GM23338 (cell line): ENCODE data around the gene PCDH1. TPM values are rescaled to one million over a fixed set of nuclear protein-coding genes. Genes with fewer than 3 reads are reported as not detected.

Experiments
- ATAC-seq: fragments of 200-7000 bp; cut with Tn5 transposase; 3 replicates; pipeline ENCODE4 v1.9.1; 2020
- DNase-seq: peaks from one replicate; pipeline ENCODE4 v3.0.0-alpha.2; 2015; ENCODE audit warnings: low spot score
- H2AFZ ChIP-seq: fragments of 200-600 bp; sonication (generic); 2 replicates; pipeline ENCODE4 v1.8.0; 2016; ENCODE audit warnings: antibody characterized with exemption, mild to moderate bottlenecking, moderate library complexity
- H3F3A ChIP-seq: fragments of 200-600 bp; sonication (generic); replicated peaks from 2 replicates; pipeline ENCODE4 v1.8.0; 2017; ENCODE audit warnings: antibody characterized with exemption, mixed run types, low read depth
- H3K27ac ChIP-seq: fragments of 200-600 bp; sonication (generic); 2 replicates; pipeline ENCODE4 v1.6.1; 2016; ENCODE audit warnings: low read depth
- H3K27me3 ChIP-seq: fragments of 200-600 bp; sonication (generic); 2 replicates; pipeline ENCODE4 v1.8.0; 2016; ENCODE audit warnings: mild to moderate bottlenecking, mixed run types, moderate library complexity; ENCODE audit not compliant: insufficient read depth
- H3K36me3 ChIP-seq: fragments of 200-600 bp; sonication (generic); 2 replicates; pipeline ENCODE4 v1.8.0; 2016; ENCODE audit warnings: mild to moderate bottlenecking; ENCODE audit not compliant: insufficient read depth
- H3K4me1 ChIP-seq: fragments of 200-600 bp; sonication (generic); 2 replicates; pipeline ENCODE4 v1.8.0; 2016; ENCODE audit warnings: mild to moderate bottlenecking, moderate library complexity; ENCODE audit not compliant: insufficient read depth
- H3K4me2 ChIP-seq: fragments of 200-600 bp; sonication (generic); 2 replicates; pipeline ENCODE4 v1.7.1; 2017; ENCODE audit warnings: mixed run types
- H3K4me3 ChIP-seq: fragments of 200-600 bp; sonication (generic); 2 replicates; pipeline ENCODE4 v1.6.1; 2016; ENCODE audit warnings: mixed run types
- H3K79me2 ChIP-seq: fragments of 200-600 bp; sonication (generic); replicated peaks from 2 replicates; pipeline ENCODE4 v1.8.0; 2017; ENCODE audit warnings: mild to moderate bottlenecking; ENCODE audit not compliant: insufficient read depth
- H3K9me2 ChIP-seq: fragments of 200-600 bp; sonication (generic); 2 replicates; pipeline ENCODE4 v1.8.0; 2017; ENCODE audit not compliant: insufficient read depth
- H4K20me1 ChIP-seq: fragments of 200-600 bp; sonication (generic); replicated peaks from 2 replicates; pipeline ENCODE4 v1.8.0; 2017; ENCODE audit warnings: mild to moderate bottlenecking; ENCODE audit not compliant: insufficient read depth
- H3K27ac Mint-ChIP-seq: 2 replicates; pipeline ENCODE4 v1.8.0; 2020; ENCODE audit warnings: inconsistent platforms, mild to moderate bottlenecking, moderate library complexity, mixed read lengths
- H3K27me3 Mint-ChIP-seq: 3 replicates; pipeline ENCODE4 v1.8.0; 2022; ENCODE audit warnings: low read depth, mild to moderate bottlenecking, moderate library complexity, mixed read lengths, inconsistent platforms; ENCODE audit not compliant: insufficient read depth, poor library complexity
- H3K36me3 Mint-ChIP-seq: 3 replicates; pipeline ENCODE4 v1.8.0; 2021; ENCODE audit warnings: low read depth, mild to moderate bottlenecking, inconsistent platforms, moderate library complexity, mixed read lengths
- H3K4me1 Mint-ChIP-seq: 3 replicates; pipeline ENCODE4 v1.8.0; 2020; ENCODE audit warnings: mild to moderate bottlenecking, inconsistent platforms, mixed read lengths
- H3K4me3 Mint-ChIP-seq: 3 replicates; pipeline ENCODE4 v1.8.0; 2021; ENCODE audit warnings: moderate library complexity, mild to moderate bottlenecking, inconsistent platforms, mixed read lengths
- H3K9me3 Mint-ChIP-seq: 3 replicates; pipeline ENCODE4 v1.8.0; 2020; ENCODE audit warnings: moderate library complexity, mild to moderate bottlenecking, inconsistent platforms, mixed read lengths
- CREB1 ChIP-seq: fragments of 250-450 bp; sonication (Bioruptor Pico); IDR thresholded peaks from 2 replicates; pipeline ENCODE4 v1.5.0; 2020; ENCODE audit warnings: low read depth, mild to moderate bottlenecking, moderate library complexity
- EZH2 ChIP-seq: fragments of 200-600 bp; sonication (generic); IDR thresholded peaks from one replicate; pipeline ENCODE4 v1.8.0; 2017; ENCODE audit warnings: antibody characterized with exemption, mild to moderate bottlenecking, low read depth; ENCODE audit not compliant: unreplicated experiment
- EZH2phosphoT487 ChIP-seq: fragments of 200-600 bp; sonication (generic); IDR thresholded peaks from one replicate; pipeline ENCODE4 v1.8.1; 2018; ENCODE audit warnings: antibody characterized with exemption; ENCODE audit not compliant: unreplicated experiment
- JUNB ChIP-seq: IDR thresholded peaks from one replicate; pipeline ENCODE4 v1.6.1; 2016; ENCODE audit warnings: antibody characterized with exemption; ENCODE audit not compliant: unreplicated experiment
- NANOG ChIP-seq: IDR thresholded peaks from 2 replicates; pipeline ENCODE4 v1.6.1; 2016; ENCODE audit warnings: antibody characterized with exemption, borderline replicate concordance
- POLR2AphosphoS5 ChIP-seq: IDR thresholded peaks from 2 replicates; pipeline ENCODE4 v1.6.1; 2016; ENCODE audit warnings: antibody characterized with exemption, low read depth
- STAT1 ChIP-seq: IDR thresholded peaks from one replicate; pipeline ENCODE4 v1.6.1; 2016; ENCODE audit warnings: antibody characterized with exemption; ENCODE audit not compliant: unreplicated experiment
- ZNF114 ChIP-seq: fragments of 250-450 bp; sonication (Bioruptor Pico); IDR thresholded peaks from 2 replicates; pipeline ENCODE4 v1.5.0; 2020; ENCODE audit warnings: mild to moderate bottlenecking, moderate library complexity
- polyA plus RNA-seq: library from polyadenylated mRNA; unstranded; fragments of >200 nt; fragmentation: Nextera tagmentation; extraction: Ambion mirVana; gene quantifications from 2 replicates; pipeline ENCODE4 v1.2.1, GENCODE V29; 2016
- total RNA-seq: library from RNA; depleted of rRNA; stranded (reverse); fragments of >200 nt; shearing (Covaris generic); gene quantifications from 2 replicates; pipeline ENCODE4 v1.2.3, GENCODE V29; 2014
- TF ChIP-seq, protein P1 (sequence below): IDR thresholded peaks from 2 replicates; pipeline ENCODE4 v1.6.1; 2016; ENCODE audit warnings: antibody characterized with exemption
- TF ChIP-seq, protein P2 (sequence below): IDR thresholded peaks from one replicate; pipeline ENCODE4 v1.6.1; 2018; ENCODE audit warnings: antibody characterized with exemption; ENCODE audit not compliant: unreplicated experiment

Gene PCDH1
- total and polyA plus RNA-seq, 2 experiments from 2014 or later, result 26.2 to 183 TPM

DNA sequence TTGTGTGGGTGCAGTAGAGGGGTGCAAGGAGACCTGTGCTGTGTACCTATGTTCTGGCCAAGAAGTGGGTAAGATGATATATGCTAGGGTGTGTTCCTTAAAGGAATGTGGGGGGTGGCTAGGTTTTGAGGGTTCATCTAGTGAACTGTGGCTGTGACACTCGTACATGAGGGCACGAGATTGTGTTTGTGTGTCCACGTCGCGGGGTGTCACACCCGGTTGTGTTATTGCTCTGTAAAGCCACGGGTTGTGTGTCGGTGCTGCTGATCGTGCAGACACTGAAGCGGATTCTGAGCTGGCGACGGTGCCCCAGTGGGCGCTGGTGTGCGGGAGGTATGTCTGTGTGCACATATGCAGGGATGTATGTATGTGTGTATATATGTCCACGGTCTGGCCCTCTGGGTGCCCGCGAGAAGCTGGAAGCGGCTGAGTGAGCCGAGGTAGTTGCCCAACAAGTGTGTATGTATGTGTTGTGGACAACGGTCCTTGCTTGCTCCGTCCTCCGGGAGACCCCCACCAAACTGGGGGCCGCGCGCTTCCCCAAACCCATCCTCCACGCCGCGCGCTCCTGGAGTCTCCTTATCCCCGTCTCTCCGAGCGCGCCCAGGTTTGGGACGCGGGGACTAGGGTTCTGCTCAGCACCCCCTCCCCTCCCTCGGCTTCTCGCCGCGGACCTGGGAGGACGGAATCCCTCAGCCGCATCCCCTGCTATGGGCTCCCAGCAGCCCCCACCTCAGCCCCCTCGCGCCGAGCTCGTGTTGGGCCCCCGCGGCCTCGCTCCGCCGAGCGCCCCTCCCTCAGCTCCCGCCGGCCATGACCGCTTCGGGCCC is 639 bp downstream of the PCDH1 start:
- Mint-ChIP-seq H3K9me3 (no peaks in the 10 kb centered on the region), H3K4me1 (peaks cover 59% of the 10 kb centered on the region), H3K4me3 (peak overlapping the region; percentile 96), H3K27ac (peak overlapping the region; percentile 93), H3K36me3 (peaks cover 14% of the 10 kb centered on the region), H3K27me3 (peaks cover 29% of the 10 kb centered on the region)
- Histone ChIP-seq H3K27me3 (no peaks in the 10 kb centered on the region), H3K4me2 (peak overlapping the region; percentile 97), H3F3A (peaks cover 27% of the 10 kb centered on the region), H3K9me2 (no peaks in the 10 kb centered on the region), H3K4me1 (peaks cover 59% of the 10 kb centered on the region), H3K4me3 (peak overlapping the region; percentile 98), H3K79me2 (peaks cover 51% of the 10 kb centered on the region), H4K20me1 (0 out of 2 replicates have a peak, but pooled peaks cover 14% of the 10 kb centered on the region), H3K27ac (peak overlapping the region; percentile 98), H2AFZ (no peak overlapping the region), H3K36me3 (no peaks in the 10 kb centered on the region)
- peak; percentile 34; the same call in 1 of the 2 replicates for TF ChIP-seq POLR2AphosphoS5
- TF ChIP-seq STAT1, result no peak
- no peak for TF ChIP-seq EZH2
- TF ChIP-seq, protein P1, sequence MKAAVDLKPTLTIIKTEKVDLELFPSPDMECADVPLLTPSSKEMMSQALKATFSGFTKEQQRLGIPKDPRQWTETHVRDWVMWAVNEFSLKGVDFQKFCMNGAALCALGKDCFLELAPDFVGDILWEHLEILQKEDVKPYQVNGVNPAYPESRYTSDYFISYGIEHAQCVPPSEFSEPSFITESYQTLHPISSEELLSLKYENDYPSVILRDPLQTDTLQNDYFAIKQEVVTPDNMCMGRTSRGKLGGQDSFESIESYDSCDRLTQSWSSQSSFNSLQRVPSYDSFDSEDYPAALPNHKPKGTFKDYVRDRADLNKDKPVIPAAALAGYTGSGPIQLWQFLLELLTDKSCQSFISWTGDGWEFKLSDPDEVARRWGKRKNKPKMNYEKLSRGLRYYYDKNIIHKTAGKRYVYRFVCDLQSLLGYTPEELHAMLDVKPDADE, result no peak
- no peak for TF ChIP-seq ZNF114 (CRISPR knock-in tag)
- ATAC-seq (no peak), DNase-seq (no peak)

DNA sequence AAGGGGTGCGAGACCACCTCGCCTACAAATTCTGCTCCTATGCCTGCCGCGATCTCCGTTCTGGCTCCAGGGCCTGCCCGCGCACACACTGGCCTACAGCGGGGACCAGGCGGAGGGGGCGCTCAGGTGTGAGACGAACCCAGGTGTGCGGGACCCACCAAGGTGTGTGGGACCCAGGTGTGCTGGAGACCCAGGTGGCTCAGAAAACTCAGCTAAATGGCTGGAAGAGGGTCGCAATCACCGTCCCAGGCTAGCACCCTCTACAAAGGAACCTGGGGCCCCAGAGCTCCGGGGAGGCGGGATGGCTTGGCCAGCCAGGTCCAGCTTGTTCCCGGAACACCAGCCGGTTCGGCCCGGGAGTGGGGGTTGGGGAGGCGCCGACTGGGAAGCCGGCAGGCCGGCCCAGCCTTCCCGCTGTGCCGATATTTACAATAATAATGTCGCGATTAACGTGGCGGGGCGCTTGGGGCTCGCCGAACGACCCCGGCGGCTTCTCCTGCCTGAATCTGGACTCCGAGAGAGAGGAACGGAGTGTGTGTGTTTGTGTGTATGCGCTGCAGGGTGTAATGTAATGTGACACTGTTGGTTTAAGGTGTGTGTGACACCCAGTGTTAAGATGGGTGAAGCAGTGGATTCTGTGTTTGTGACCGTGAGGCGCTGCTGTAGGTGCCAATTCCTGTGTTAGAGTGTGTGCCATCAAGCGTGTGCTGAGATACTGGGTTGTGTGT is 1.4 kb downstream of the PCDH1 start:
- peak; percentile 1 for ATAC-seq
- Histone ChIP-seq H3K4me1 (peaks cover 59% of the 10 kb centered on the region), H2AFZ (no peak overlapping the region), H3K4me2 (peak overlapping the region; percentile 97), H3K27me3 (no peaks in the 10 kb centered on the region), H3K9me2 (no peaks in the 10 kb centered on the region), H3K79me2 (peaks cover 59% of the 10 kb centered on the region), H3F3A (peaks cover 22% of the 10 kb centered on the region), H3K4me3 (peak overlapping the region; percentile 98), H3K27ac (peak overlapping the region; percentile 98), H4K20me1 (0 out of 2 replicates have a peak, but pooled peaks cover 14% of the 10 kb centered on the region), H3K36me3 (no peaks in the 10 kb centered on the region)
- H3K9me3 Mint-ChIP-seq, result no peaks in the 10 kb centered on the region
- peaks cover 59% of the 10 kb centered on the region for H3K4me1 Mint-ChIP-seq
- peak overlapping the region; percentile 93 for H3K27ac Mint-ChIP-seq
- H3K36me3 Mint-ChIP-seq, result peaks cover 15% of the 10 kb centered on the region
- peak; percentile 69 for DNase-seq
- H3K27me3 Mint-ChIP-seq, result peaks cover 27% of the 10 kb centered on the region
- H3K4me3 Mint-ChIP-seq, result peak overlapping the region; percentile 96
- TF ChIP-seq, protein P1, result no peak
- no peak; the same call in none of the 2 replicates for TF ChIP-seq POLR2AphosphoS5
- TF ChIP-seq CREB1 (CRISPR knock-in tag), result no peak
- TF ChIP-seq NANOG, result no peak
- TF ChIP-seq, protein P2, sequence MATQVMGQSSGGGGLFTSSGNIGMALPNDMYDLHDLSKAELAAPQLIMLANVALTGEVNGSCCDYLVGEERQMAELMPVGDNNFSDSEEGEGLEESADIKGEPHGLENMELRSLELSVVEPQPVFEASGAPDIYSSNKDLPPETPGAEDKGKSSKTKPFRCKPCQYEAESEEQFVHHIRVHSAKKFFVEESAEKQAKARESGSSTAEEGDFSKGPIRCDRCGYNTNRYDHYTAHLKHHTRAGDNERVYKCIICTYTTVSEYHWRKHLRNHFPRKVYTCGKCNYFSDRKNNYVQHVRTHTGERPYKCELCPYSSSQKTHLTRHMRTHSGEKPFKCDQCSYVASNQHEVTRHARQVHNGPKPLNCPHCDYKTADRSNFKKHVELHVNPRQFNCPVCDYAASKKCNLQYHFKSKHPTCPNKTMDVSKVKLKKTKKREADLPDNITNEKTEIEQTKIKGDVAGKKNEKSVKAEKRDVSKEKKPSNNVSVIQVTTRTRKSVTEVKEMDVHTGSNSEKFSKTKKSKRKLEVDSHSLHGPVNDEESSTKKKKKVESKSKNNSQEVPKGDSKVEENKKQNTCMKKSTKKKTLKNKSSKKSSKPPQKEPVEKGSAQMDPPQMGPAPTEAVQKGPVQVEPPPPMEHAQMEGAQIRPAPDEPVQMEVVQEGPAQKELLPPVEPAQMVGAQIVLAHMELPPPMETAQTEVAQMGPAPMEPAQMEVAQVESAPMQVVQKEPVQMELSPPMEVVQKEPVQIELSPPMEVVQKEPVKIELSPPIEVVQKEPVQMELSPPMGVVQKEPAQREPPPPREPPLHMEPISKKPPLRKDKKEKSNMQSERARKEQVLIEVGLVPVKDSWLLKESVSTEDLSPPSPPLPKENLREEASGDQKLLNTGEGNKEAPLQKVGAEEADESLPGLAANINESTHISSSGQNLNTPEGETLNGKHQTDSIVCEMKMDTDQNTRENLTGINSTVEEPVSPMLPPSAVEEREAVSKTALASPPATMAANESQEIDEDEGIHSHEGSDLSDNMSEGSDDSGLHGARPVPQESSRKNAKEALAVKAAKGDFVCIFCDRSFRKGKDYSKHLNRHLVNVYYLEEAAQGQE, result no peak
- no peak for TF ChIP-seq EZH2phosphoT487
- no peak for TF ChIP-seq JUNB
